Kidney (tissue), 14 donors: ENCODE results near the gene UTP20. TPM values are rescaled to one million over a fixed set of nuclear protein-coding genes. Genes with fewer than 3 reads are reported as not detected.

ENCODE experiments used
- DNase-seq, 5 donors: peaks; one replicate each; pipeline ENCODE4 v3.0.0-alpha.2; 2013 to 2020
- FAIRE-seq: peaks from 2 replicates; lab custom pipeline; 2012; peaks lifted over from hg19 to GRCh38; lab: Jason Lieb, UNC
- H3K27ac ChIP-seq, 2 donors: one replicate each; pipeline ENCODE4 v1.7.0; 2013; ENCODE audit warnings: low read depth in 2 of 2, low read length in 2 of 2, inconsistent platforms in 1 of 2
- H3K27me3 ChIP-seq: one replicate; pipeline ENCODE4 v1.7.1; 2013; ENCODE audit warnings: low read length, inconsistent platforms; ENCODE audit not compliant: control insufficient read depth, insufficient read depth
- H3K36me3 ChIP-seq, 3 donors: one replicate each; pipeline versions ENCODE4 v1.7.0 to v1.7.1; 2013; ENCODE audit warnings: low read length in 3 of 3, control low read depth in 1 of 3, inconsistent platforms in 1 of 3; ENCODE audit not compliant: insufficient read depth in 3 of 3, control insufficient read depth in 2 of 3
- H3K4me1 ChIP-seq, 3 donors: one replicate each; pipeline versions ENCODE4 v1.7.0 to v1.7.1; 2013; ENCODE audit warnings: low read length in 3 of 3, inconsistent platforms in 1 of 3, low read depth in 1 of 3; ENCODE audit not compliant: control insufficient read depth in 2 of 3, insufficient read depth in 2 of 3
- H3K4me3 ChIP-seq, 3 donors: one replicate each; pipeline versions ENCODE4 v1.7.0 to v1.8.1; 2013; ENCODE audit warnings: low read length in 3 of 3, control low read depth in 1 of 3, inconsistent platforms in 1 of 3
- H3K9ac ChIP-seq, 3 donors: one replicate each; pipeline versions ENCODE4 v1.7.0 to v1.7.1; 2013; ENCODE audit warnings: low read length in 3 of 3, control low read depth in 1 of 3, inconsistent platforms in 1 of 3
- H3K9me3 ChIP-seq, 3 donors: one replicate each; pipeline versions ENCODE4 v1.7.0 to v1.7.1; 2013; ENCODE audit warnings: low read length in 3 of 3, control low read depth in 1 of 3, inconsistent platforms in 1 of 3; ENCODE audit not compliant: control insufficient read depth in 2 of 3, insufficient read depth in 1 of 3
- CTCF ChIP-seq: IDR thresholded peaks from 3 replicates; pipeline ENCODE4 v1.5.1; 2012; ENCODE audit warnings: mild to moderate bottlenecking, moderate library complexity, borderline replicate concordance; ENCODE audit not compliant: insufficient read depth; ENCODE audit errors: extremely low read depth
- intact Hi-C: fragments of 100-400 bp; cut with DNase I; formaldehyde crosslinking; loops from one replicate; pipeline ENCODE4 v1.11.1; 2022
- polyA plus RNA-seq: library from polyadenylated mRNA; stranded (reverse); fragments of 350-450 nt; fragmentation: Illumina TruSeq; extraction: RNeasy Lipid Tissue Mini Kit (QIAGEN cat#74804); gene quantifications from one replicate; pipeline ENCODE4 v1.2.3, GENCODE V29; 2014; ENCODE audit warnings: low read depth, low replicate concordance; ENCODE audit not compliant: insufficient read depth
- total RNA-seq: library from RNA; stranded (reverse); fragmentation: NEBNext Ultra II Directional; extraction: Animal tissue kit (Norgen Biotek cat#: 25700); gene quantifications from one replicate; pipeline ENCODE4 v1.2.1, GENCODE V29; 2021
- donor health status: control.
- donor health status: control.
- donor health status: control.
- donor health status: control.
- donor health status: control.
- donor health status: DM: yes; HTN: yes; CAD: no.
- donor health status: Normal renal cell carcinoma (clear cell type).

UTP20 gene
- total and polyA plus RNA-seq, 2 donors from 2014 or later = 2.5 to 15.5 TPM

- Histone ChIP-seq H3K27ac (no peak overlapping the region), H3K27me3 (no peaks in the 10 kb centered on the region), H3K4me3 (no peak overlapping the region), H3K4me1 (no peaks in the 10 kb centered on the region), H3K9ac (no peak overlapping the region), H3K9me3 (no peaks in the 10 kb centered on the region), H3K36me3 (no peaks in the 10 kb centered on the region)
- peak in 3 of 5 donors; percentile 32 to 74 (median 73) for DNase-seq
- no peak for FAIRE-seq
- intact Hi-C loops = no loop called here
- TF ChIP-seq CTCF = no peak
Observed at GRCh38 chr12:101436136-101436535, 156.2 kb downstream of the UTP20 start.

Other genes starting within 250 kb of the UTP20 start
- 1.6 TPM for gene SLC5A8, start 69.9 kb upstream of the UTP20 start, total RNA-seq
- gene SLC5A8, start 69.9 kb upstream of the UTP20 start, polyA plus RNA-seq = 2.7 TPM
- gene ARL1, start 127.7 kb downstream of the UTP20 start, total RNA-seq = 100 TPM
- 84.9 TPM for gene ARL1, start 127.7 kb downstream of the UTP20 start, polyA plus RNA-seq
- gene SPIC, start 195.2 kb downstream of the UTP20 start, total RNA-seq = 0.44 TPM
- not detected for gene SPIC, start 195.2 kb downstream of the UTP20 start, polyA plus RNA-seq